OCI-LY7 (cell line): ENCODE results near the gene IAH1. TPM values are rescaled to one million over a fixed set of nuclear protein-coding genes. Genes with fewer than 3 reads are reported as not detected.

Experiments used
- BruUV-seq: library from RNA; stranded (reverse); fragments of 400-500 nt; replicated peaks from 2 replicates; lab custom pipeline; 2021; lab: Mats Ljungman, UMichigan
- CTCF ChIA-PET: fragments of 300-600 bp; sonication (Branson Sonifier 250); formaldehyde crosslinking; loops from one replicate; lab custom pipeline; 2022; ENCODE audit warnings: antibody characterized with exemption; ENCODE audit not compliant: unreplicated experiment; lab: Charles Lee
- POLR2A ChIA-PET: fragments of 300-600 bp; sonication (Branson Sonifier 250); formaldehyde crosslinking; loops from one replicate; lab custom pipeline; 2022; ENCODE audit warnings: antibody characterized with exemption; lab: Charles Lee
- DNase-seq: peaks from one replicate; pipeline ENCODE4 v3.0.0-alpha.2; 2015; ENCODE audit warnings: low spot score
- H2AFZ ChIP-seq: fragments of 200-600 bp; sonication (generic), shearing (Covaris generic); 2 replicates; pipeline ENCODE4 v1.6.1; 2014; ENCODE audit warnings: mild to moderate bottlenecking, antibody characterized with exemption, low read length, moderate library complexity
- H3K27ac ChIP-seq: fragments of 200-600 bp; sonication (generic); 2 replicates; pipeline ENCODE4 v1.5.1; 2014; ENCODE audit warnings: mixed run types, low read depth, mild to moderate bottlenecking, moderate library complexity, low read length, inconsistent platforms; ENCODE audit not compliant: poor library complexity, severe bottlenecking
- H3K36me3 ChIP-seq: fragments of 200-600 bp; sonication (generic); 2 replicates; pipeline ENCODE4 v1.6.1; 2014; ENCODE audit warnings: mild to moderate bottlenecking, antibody characterized with exemption, low read length, moderate library complexity, mixed read lengths; ENCODE audit not compliant: insufficient read depth
- H3K4me1 ChIP-seq: fragments of 200-600 bp; sonication (generic); 2 replicates; pipeline ENCODE4 v1.5.1; 2014; ENCODE audit warnings: mild to moderate bottlenecking, low read length; ENCODE audit not compliant: insufficient read depth, poor library complexity, severe bottlenecking
- H3K4me2 ChIP-seq: fragments of 200-600 bp; sonication (generic); 2 replicates; pipeline ENCODE4 v1.6.1; 2014; ENCODE audit warnings: mild to moderate bottlenecking, low read length
- H3K4me3 ChIP-seq: fragments of 200-600 bp; sonication (generic); 2 replicates; pipeline ENCODE4 v1.5.1; 2014; ENCODE audit warnings: mild to moderate bottlenecking, low read depth, low read length; ENCODE audit not compliant: poor library complexity, severe bottlenecking
- H3K79me2 ChIP-seq: fragments of 200-600 bp; sonication (generic); 2 replicates; pipeline ENCODE4 v1.6.1; 2016; ENCODE audit warnings: low read depth, mild to moderate bottlenecking, low read length, moderate library complexity, mixed read lengths; ENCODE audit not compliant: insufficient read depth
- H3K9me2 ChIP-seq: fragments of 200-600 bp; sonication (generic); 2 replicates; pipeline ENCODE4 v1.6.1; 2016; ENCODE audit warnings: mild to moderate bottlenecking, low read length, mixed read lengths; ENCODE audit not compliant: insufficient read depth
- H3K9me3 ChIP-seq: fragments of 200-600 bp; sonication (generic); 2 replicates; pipeline ENCODE4 v1.6.1; 2014; ENCODE audit warnings: mild to moderate bottlenecking, mixed run types, low read length, mixed read lengths
- H4K20me1 ChIP-seq: fragments of 200-600 bp; sonication (generic); 2 replicates; pipeline ENCODE4 v1.6.1; 2014; ENCODE audit warnings: mild to moderate bottlenecking, antibody characterized with exemption, low read length, moderate library complexity, mixed read lengths; ENCODE audit not compliant: insufficient read depth
- CTCF ChIP-seq: fragments of 200-600 bp; sonication (generic); conservative IDR thresholded peaks from 2 replicates; pipeline ENCODE4 v1.5.1; 2014; ENCODE audit warnings: mild to moderate bottlenecking, antibody characterized with exemption, low read length, moderate library complexity, mixed read lengths
- EZH2phosphoT487 ChIP-seq: fragments of 200-600 bp; sonication (generic); IDR thresholded peaks from 2 replicates; pipeline ENCODE4 v1.6.1; 2018; ENCODE audit warnings: low read depth, borderline replicate concordance, mild to moderate bottlenecking, mixed run types, antibody characterized with exemption, low read length, moderate library complexity, mixed read lengths
- intact Hi-C: fragments of 100-400 bp; cut with micrococcal nuclease; formaldehyde crosslinking; loops from one replicate; pipeline ENCODE4 v1.10.0; 2022; ENCODE audit not compliant: unreplicated experiment
- total RNA-seq, 2 experiments: library from RNA; depleted of rRNA in 1 of 2; stranded (reverse); fragments of >200 nt in 1 of 2; shearing (Covaris generic) in 1 of 2; gene quantifications; 2 replicates each; pipeline ENCODE4 v1.2.3, GENCODE V29; 2014 to 2022

IAH1 gene
- total RNA-seq, 2 experiments from 2014 or later: 0.66 to 3.8 TPM

- ChIA-PET CTCF (no interaction called here), POLR2A (interaction anchor here (0.9 to 1.2 kb wide), 4 partner anchors 10 to 61 kb away, joined by 3 to 4 read pairs (median 3); no protein-coding TSS in a partner anchor)
- Histone ChIP-seq H3K4me2 (no peak overlapping the region), H2AFZ (no peak overlapping the region), H4K20me1 (no peaks in the 10 kb centered on the region), H3K36me3 (peaks cover 99% of the 10 kb centered on the region), H3K9me3 (no peaks in the 10 kb centered on the region), H3K4me1 (peaks cover 21% of the 10 kb centered on the region), H3K27ac (no peak overlapping the region), H3K4me3 (no peak overlapping the region), H3K9me2 (no peaks in the 10 kb centered on the region), H3K79me2 (peaks cover 60% of the 10 kb centered on the region; the same call in 1 of the 2 replicates)
- no peak for DNase-seq
- intact Hi-C loops: no loop called here
- BruUV-seq: no TSS peak
- TF ChIP-seq CTCF: no peak
- TF ChIP-seq EZH2phosphoT487: no peak
These were observed 58.1 kb downstream of the IAH1 start for GRCh38 chr2:9532421-9532820.

- Histone ChIP-seq H3K4me2 (no peak overlapping the region), H3K9me2 (no peaks in the 10 kb centered on the region), H3K4me1 (peaks cover 31% of the 10 kb centered on the region), H3K4me3 (no peak overlapping the region), H3K27ac (no peak overlapping the region), H3K79me2 (peaks cover 57% of the 10 kb centered on the region; the same call in 1 of the 2 replicates), H4K20me1 (no peaks in the 10 kb centered on the region), H3K36me3 (peaks cover 91% of the 10 kb centered on the region), H2AFZ (no peak overlapping the region), H3K9me3 (no peaks in the 10 kb centered on the region)
- no TSS peak for BruUV-seq
- DNase-seq: no peak
- TF ChIP-seq CTCF (no peak), EZH2phosphoT487 (no peak)
- ChIA-PET POLR2A (interaction anchor here (1.0 to 1.2 kb wide), 3 partner anchors 10 to 74 kb away, joined by 3 to 5 read pairs (median 3); no protein-coding TSS in a partner anchor), CTCF (no interaction called here)
- intact Hi-C loops: no loop called here
These were observed 59.3 kb downstream of the IAH1 start for GRCh38 chr2:9533663-9534062.

- Histone ChIP-seq H3K36me3 (peaks cover 88% of the 10 kb centered on the region), H2AFZ (no peak overlapping the region), H3K9me3 (no peaks in the 10 kb centered on the region), H3K4me3 (no peak overlapping the region), H3K9me2 (no peaks in the 10 kb centered on the region), H3K4me1 (peaks cover 47% of the 10 kb centered on the region), H3K4me2 (no peak overlapping the region), H3K27ac (peak overlapping the region; percentile 11), H4K20me1 (no peaks in the 10 kb centered on the region), H3K79me2 (peaks cover 60% of the 10 kb centered on the region)
- no TSS peak for BruUV-seq
- POLR2A ChIA-PET: interaction anchor here (0.7 to 2.9 kb wide), 4 partner anchors 11 to 56 kb away, joined by 3 to 9 read pairs (median 6); partner anchors contain the start of gene ADAM17
- intact Hi-C loops: no loop called here
- no peak for DNase-seq
- CTCF ChIA-PET: interaction anchor here (0.6 kb wide), 1 partner anchor 21 kb away, joined by 3 read pairs; the partner anchor contains the start of gene ADAM17
- TF ChIP-seq EZH2phosphoT487 (no peak), CTCF (no peak)
These were observed 60.8 kb downstream of the IAH1 start for GRCh38 chr2:9535177-9535576.
